HepG2 (cell line): ENCODE results near the gene BTAF1. TPM values are rescaled to one million over a fixed set of nuclear protein-coding genes. Genes with fewer than 3 reads are reported as not detected.

Source experiments
- BHLHE40 ChIP-seq: IDR thresholded peaks from 2 replicates; pipeline ENCODE4 v1.6.1; 2011; ENCODE audit warnings: low read length, improper control_type of control experiment
- DR1 ChIP-seq: sonication (generic); formaldehyde crosslinking; IDR thresholded peaks from 2 replicates; pipeline ENCODE4 v1.8.0; 2021; ENCODE audit warnings: mild to moderate bottlenecking, missing genetic modification reagents, inconsistent platforms
- HDAC6 ChIP-seq: fragments of 200-600 bp; sonication (generic); IDR thresholded peaks from 2 replicates; pipeline ENCODE4 v1.7.0; 2017; ENCODE audit warnings: mild to moderate bottlenecking, antibody characterized with exemption, low read length, low read depth
- HOXA7 ChIP-seq: sonication (generic); formaldehyde crosslinking; IDR thresholded peaks from 2 replicates; pipeline ENCODE4 v1.8.1; 2022; ENCODE audit warnings: mild to moderate bottlenecking, missing genetic modification reagents, moderate library complexity
- RXRB ChIP-seq: IDR thresholded peaks from 2 replicates; pipeline ENCODE4 v1.6.1; 2016; ENCODE audit warnings: borderline replicate concordance, missing genetic modification reagents, missing compliant biosample characterization
- SIN3B ChIP-seq: fragments of 150-350 bp; IDR thresholded peaks from 2 replicates; pipeline ENCODE4 v1.6.1; 2014; ENCODE audit warnings: low read length
- TCF12 ChIP-seq, 2 experiments: fragments of 450-650 bp in 1 of 2; sonication (generic) in 1 of 2; formaldehyde crosslinking in 1 of 2; IDR thresholded peaks; 2 replicates each; pipeline versions ENCODE4 v1.6.1 to v1.8.0; 2017 to 2022; ENCODE audit warnings: antibody characterized with exemption in 1 of 2, mild to moderate bottlenecking in 1 of 2, missing genetic modification reagents in 1 of 2, moderate library complexity in 1 of 2
- ZNF274 ChIP-seq: sonication (generic); formaldehyde crosslinking; IDR thresholded peaks from 2 replicates; pipeline ENCODE4 v1.5.1; 2020; ENCODE audit warnings: mild to moderate bottlenecking, missing genetic modification reagents
- ZNF282 ChIP-seq: fragments of 450-650 bp; IDR thresholded peaks from 2 replicates; pipeline ENCODE4 v1.6.1; 2018; ENCODE audit not compliant: partially characterized antibody
- ZNF33B ChIP-seq: sonication (generic); formaldehyde crosslinking; IDR thresholded peaks from 2 replicates; pipeline ENCODE4 v1.5.1; 2020; ENCODE audit warnings: mild to moderate bottlenecking, missing genetic modification reagents
- ZNF557 ChIP-seq: sonication (generic); formaldehyde crosslinking; IDR thresholded peaks from 2 replicates; pipeline ENCODE4 v1.4.0; 2020; ENCODE audit warnings: missing genetic modification reagents
- ZNF616 ChIP-seq: sonication (generic); formaldehyde crosslinking; IDR thresholded peaks from 2 replicates; pipeline ENCODE4 v1.5.0; 2020; ENCODE audit warnings: low read depth, mild to moderate bottlenecking, missing genetic modification reagents
- ZNF879 ChIP-seq: sonication (generic); formaldehyde crosslinking; IDR thresholded peaks from 2 replicates; pipeline ENCODE4 v1.8.1; 2023; ENCODE audit warnings: missing genetic modification reagents
- polyA plus RNA-seq, 8 experiments: library from polyadenylated mRNA; depleted of rRNA in 3 of 8; stranded (reverse) in 7 of 8; unstranded in 1 of 8; fragments of >200 nt; fragmentation: Illumina TruSeq in 4 of 8; extraction: Trizol in 4 of 8; gene quantifications; 2 replicates each; pipeline versions ENCODE4 v1.2.1 to v1.2.3, GENCODE V29; 2011 to 2016; ENCODE audit warnings: low read depth in 4 of 8, missing spikeins in 1 of 8, mixed read lengths in 1 of 8; ENCODE audit not compliant: insufficient read depth in 1 of 8
- total RNA-seq, 5 experiments: library from RNA; depleted of rRNA; stranded (reverse); fragments of >200 nt; fragmentation: Illumina TruSeq; extraction: Trizol; gene quantifications; 2 replicates each; pipeline ENCODE4 v1.2.3, GENCODE V29; 2016; ENCODE audit warnings: low read depth in 1 of 5
- TF ChIP-seq, protein P1 (sequence below): sonication (generic); formaldehyde crosslinking; IDR thresholded peaks from 2 replicates; pipeline ENCODE4 v1.8.0; 2022; ENCODE audit warnings: mild to moderate bottlenecking, missing genetic modification reagents, borderline replicate concordance
- TF ChIP-seq, protein P2 (sequence below): sonication (generic); formaldehyde crosslinking; IDR thresholded peaks from 2 replicates; pipeline ENCODE4 v1.8.1; 2023; ENCODE audit warnings: mild to moderate bottlenecking, inconsistent platforms, moderate library complexity, missing genetic modification reagents, borderline replicate concordance
- TF ChIP-seq, protein P3 (sequence below): sonication (generic); formaldehyde crosslinking; IDR thresholded peaks from 2 replicates; pipeline ENCODE4 v1.4.0; 2020; ENCODE audit warnings: missing genetic modification reagents, borderline replicate concordance
- TF ChIP-seq, protein P4 (sequence below): sonication (generic); formaldehyde crosslinking; IDR thresholded peaks from 2 replicates; pipeline ENCODE4 v1.5.1; 2020; ENCODE audit warnings: missing genetic modification reagents, mild to moderate bottlenecking, borderline replicate concordance
- TF ChIP-seq, protein P5 (sequence below): sonication (generic); formaldehyde crosslinking; IDR thresholded peaks from 2 replicates; pipeline ENCODE4 v1.4.0; 2020; ENCODE audit warnings: mild to moderate bottlenecking, missing genetic modification reagents
- TF ChIP-seq, protein P6 (sequence below): sonication (generic); formaldehyde crosslinking; IDR thresholded peaks from 2 replicates; pipeline ENCODE4 v1.5.0; 2020; ENCODE audit warnings: missing genetic modification reagents
- TF ChIP-seq, protein P7 (sequence below): sonication (generic); formaldehyde crosslinking; IDR thresholded peaks from 2 replicates; pipeline ENCODE4 v1.9.0; 2022; ENCODE audit warnings: missing genetic modification reagents, mild to moderate bottlenecking, borderline replicate concordance

BTAF1 gene
- total and polyA plus RNA-seq, 2 of the 13 experiments (the other 11 are each of a cell fraction or from before 2014, with no cell fraction given): 38.6 to 54.1 TPM

DNA sequence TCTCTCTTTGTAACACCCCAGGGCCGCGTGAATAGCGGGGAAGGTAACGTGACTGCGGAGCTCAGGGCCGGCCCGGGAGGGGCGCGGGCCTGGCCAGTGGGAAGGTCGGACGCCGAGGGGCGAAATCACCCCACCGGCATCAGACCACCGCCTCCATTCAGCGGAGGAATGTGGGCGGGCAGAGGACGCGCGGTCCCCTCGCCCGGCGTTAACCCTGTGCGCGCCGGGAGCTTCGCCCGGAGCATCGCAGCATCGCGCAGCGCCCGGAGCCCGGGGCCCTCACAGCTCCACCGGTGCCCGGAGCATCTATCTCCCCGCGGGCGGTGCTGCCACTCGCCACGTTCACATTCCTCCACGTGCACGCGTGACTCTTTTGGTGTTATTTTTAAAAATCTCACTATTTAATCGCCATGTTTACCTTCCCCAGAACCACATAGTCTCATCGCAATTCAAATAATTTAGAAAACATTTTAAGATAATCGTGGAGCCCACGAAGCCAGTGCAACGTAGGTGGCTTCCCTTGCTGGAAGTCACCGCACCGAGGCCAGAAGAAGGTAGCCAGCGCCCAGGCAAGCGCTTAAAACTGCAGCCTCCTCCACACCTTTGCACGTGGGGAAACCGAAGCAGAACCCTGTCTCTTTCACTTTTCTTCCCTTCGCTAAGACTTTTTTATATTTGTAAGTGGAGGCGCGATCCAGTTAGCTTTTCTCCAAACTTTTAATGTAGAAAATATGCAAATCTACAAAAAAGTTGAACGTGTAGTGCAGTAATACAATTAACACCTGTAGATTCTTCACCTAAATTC, 36.1 kb upstream of the BTAF1 start (continued):
- TF ChIP-seq TCF12 (IDR thresholded peaks at IDR 0.05) (no peak), TCF12 (CRISPR knock-in tag; IDR thresholded peaks at IDR 0.05) (no peak), ZNF879 (CRISPR knock-in tag) (0 out of 2 replicates have a peak, but pooled peaks have one; percentile 55), ZNF557 (CRISPR knock-in tag) (no peak), ZNF616 (CRISPR knock-in tag) (peak; percentile 36; the same call in 1 of the 2 replicates), ZNF33B (CRISPR knock-in tag) (peak; percentile 30; the same call in 1 of the 2 replicates), ZNF274 (CRISPR knock-in tag) (peak; percentile 56; the same call in 1 of the 2 replicates), BHLHE40 (0 out of 2 replicates have a peak, but pooled peaks have one; percentile 31), HDAC6 (no peak), ZNF282 (no peak), HOXA7 (CRISPR knock-in tag) (no peak), DR1 (CRISPR knock-in tag) (no peak), RXRB (CRISPR knock-in tag) (peak; percentile 19; the same call in 1 of the 2 replicates), SIN3B (no peak)
- TF ChIP-seq, protein P1, sequence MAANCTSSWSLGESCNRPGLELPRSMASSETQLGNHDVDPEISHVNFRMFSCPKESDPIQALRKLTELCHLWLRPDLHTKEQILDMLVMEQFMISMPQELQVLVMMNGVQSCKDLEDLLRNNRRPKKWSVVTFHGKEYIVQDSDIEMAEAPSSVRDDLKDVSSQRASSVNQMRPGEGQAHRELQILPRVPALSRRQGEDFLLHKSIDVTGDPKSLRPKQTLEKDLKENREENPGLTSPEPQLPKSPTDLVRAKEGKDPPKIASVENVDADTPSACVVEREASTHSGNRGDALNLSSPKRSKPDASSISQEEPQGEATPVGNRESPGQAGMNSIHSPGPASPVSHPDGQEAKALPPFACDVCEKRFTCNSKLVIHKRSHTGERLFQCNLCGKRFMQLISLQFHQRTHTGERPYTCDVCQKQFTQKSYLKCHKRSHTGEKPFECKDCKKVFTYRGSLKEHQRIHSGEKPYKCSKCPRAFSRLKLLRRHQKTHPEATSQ (CRISPR knock-in tag): 0 out of 2 replicates have a peak, but pooled peaks have one; percentile 37
- TF ChIP-seq, protein P2, sequence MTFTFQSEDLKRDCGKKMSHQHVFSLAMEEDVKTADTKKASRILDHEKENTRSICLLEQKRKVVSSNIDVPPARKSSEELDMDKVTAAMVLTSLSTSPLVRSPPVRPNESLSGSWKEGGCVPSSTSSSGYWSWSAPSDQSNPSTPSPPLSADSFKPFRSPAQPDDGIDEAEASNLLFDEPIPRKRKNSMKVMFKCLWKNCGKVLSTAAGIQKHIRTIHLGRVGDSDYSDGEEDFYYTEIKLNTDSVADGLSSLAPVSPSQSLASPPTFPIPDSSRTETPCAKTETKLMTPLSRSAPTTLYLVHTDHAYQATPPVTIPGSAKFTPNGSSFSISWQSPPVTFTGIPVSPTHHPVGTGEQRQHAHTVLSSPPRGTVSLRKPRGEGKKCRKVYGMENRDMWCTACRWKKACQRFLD (CRISPR knock-in tag): 0 out of 2 replicates have a peak, but pooled peaks have one; percentile 30
- TF ChIP-seq, protein P3, sequence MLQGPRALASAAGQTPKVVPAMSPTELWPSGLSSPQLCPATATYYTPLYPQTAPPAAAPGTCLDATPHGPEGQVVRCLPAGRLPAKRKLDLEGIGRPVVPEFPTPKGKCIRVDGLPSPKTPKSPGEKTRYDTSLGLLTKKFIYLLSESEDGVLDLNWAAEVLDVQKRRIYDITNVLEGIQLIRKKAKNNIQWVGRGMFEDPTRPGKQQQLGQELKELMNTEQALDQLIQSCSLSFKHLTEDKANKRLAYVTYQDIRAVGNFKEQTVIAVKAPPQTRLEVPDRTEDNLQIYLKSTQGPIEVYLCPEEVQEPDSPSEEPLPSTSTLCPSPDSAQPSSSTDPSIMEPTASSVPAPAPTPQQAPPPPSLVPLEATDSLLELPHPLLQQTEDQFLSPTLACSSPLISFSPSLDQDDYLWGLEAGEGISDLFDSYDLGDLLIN (CRISPR knock-in tag): no peak
- TF ChIP-seq, protein P4, sequence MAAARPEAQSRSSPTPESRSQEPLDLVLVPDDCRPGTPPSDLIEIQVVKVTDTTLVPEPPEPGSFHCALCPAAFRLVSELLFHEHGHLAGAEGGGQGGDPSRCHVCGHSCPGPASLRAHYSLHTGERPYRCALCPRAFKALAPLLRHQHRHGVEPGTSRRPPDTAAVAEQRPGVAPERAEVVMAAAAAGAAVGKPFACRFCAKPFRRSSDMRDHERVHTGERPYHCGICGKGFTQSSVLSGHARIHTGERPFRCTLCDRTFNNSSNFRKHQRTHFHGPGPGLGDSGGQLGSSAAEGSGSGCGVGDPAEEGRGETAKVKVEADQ: no peak
- TF ChIP-seq, protein P5, sequence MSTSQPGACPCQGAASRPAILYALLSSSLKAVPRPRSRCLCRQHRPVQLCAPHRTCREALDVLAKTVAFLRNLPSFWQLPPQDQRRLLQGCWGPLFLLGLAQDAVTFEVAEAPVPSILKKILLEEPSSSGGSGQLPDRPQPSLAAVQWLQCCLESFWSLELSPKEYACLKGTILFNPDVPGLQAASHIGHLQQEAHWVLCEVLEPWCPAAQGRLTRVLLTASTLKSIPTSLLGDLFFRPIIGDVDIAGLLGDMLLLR (CRISPR knock-in tag): 0 out of 2 replicates have a peak, but pooled peaks have one; percentile 33
- TF ChIP-seq, protein P6, sequence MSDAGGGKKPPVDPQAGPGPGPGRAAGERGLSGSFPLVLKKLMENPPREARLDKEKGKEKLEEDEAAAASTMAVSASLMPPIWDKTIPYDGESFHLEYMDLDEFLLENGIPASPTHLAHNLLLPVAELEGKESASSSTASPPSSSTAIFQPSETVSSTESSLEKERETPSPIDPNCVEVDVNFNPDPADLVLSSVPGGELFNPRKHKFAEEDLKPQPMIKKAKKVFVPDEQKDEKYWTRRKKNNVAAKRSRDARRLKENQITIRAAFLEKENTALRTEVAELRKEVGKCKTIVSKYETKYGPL (CRISPR knock-in tag): 0 out of 2 replicates have a peak, but pooled peaks have one; percentile 42
- TF ChIP-seq, protein P7, sequence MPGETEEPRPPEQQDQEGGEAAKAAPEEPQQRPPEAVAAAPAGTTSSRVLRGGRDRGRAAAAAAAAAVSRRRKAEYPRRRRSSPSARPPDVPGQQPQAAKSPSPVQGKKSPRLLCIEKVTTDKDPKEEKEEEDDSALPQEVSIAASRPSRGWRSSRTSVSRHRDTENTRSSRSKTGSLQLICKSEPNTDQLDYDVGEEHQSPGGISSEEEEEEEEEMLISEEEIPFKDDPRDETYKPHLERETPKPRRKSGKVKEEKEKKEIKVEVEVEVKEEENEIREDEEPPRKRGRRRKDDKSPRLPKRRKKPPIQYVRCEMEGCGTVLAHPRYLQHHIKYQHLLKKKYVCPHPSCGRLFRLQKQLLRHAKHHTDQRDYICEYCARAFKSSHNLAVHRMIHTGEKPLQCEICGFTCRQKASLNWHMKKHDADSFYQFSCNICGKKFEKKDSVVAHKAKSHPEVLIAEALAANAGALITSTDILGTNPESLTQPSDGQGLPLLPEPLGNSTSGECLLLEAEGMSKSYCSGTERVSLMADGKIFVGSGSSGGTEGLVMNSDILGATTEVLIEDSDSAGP (CRISPR knock-in tag): peak; percentile 80; the same call in 1 of the 2 replicates
